GM18517 (cell line): Measurements from ENCODE around the gene TRIM44.
"Not testable (repeated sequence)": the region's sequence is repeated elsewhere in the genome, so short reads cannot be mapped to it uniquely, and the experiment has no call there.

Source experiments
- ATAC-seq: cut with Tn5 transposase; IDR thresholded peaks from one replicate; pipeline ENCODE4 v1.9.1; 2021; ENCODE audit warnings: mild to moderate bottlenecking, moderate library complexity; ENCODE audit not compliant: unreplicated experiment

TRIM44 gene

GRCh38 chr11:35714882-35715627 is 52.5 kb downstream of the TRIM44 start:
- ATAC-seq: peak; percentile 97

- ATAC-seq: not testable (repeated sequence)
Measured at GRCh38 chr11:35715677-35716076, 53.1 kb downstream of the TRIM44 start.

- no peak for ATAC-seq
Measured at GRCh38 chr11:35717043-35717442, 54.5 kb downstream of the TRIM44 start.

- no peak for ATAC-seq
Measured at GRCh38 chr11:35717520-35717919, 54.9 kb downstream of the TRIM44 start.

- ATAC-seq: peak; percentile 58
Measured at GRCh38 chr11:35721651-35722282, 59.2 kb downstream of the TRIM44 start.

- ATAC-seq: no peak
Measured at GRCh38 chr11:35722641-35723040, 60.1 kb downstream of the TRIM44 start.

GRCh38 chr11:35723493-35723892 is 60.9 kb downstream of the TRIM44 start:
- no peak for ATAC-seq

GRCh38 chr11:35723913-35724312 is 61.3 kb downstream of the TRIM44 start:
- ATAC-seq: no peak

- no peak for ATAC-seq
Measured at GRCh38 chr11:35725885-35726284, 63.3 kb downstream of the TRIM44 start.

- ATAC-seq: no peak
Measured at GRCh38 chr11:35727140-35727539, 64.6 kb downstream of the TRIM44 start.

GRCh38 chr11:35730254-35730653 is 67.7 kb downstream of the TRIM44 start:
- ATAC-seq: no peak

GRCh38 chr11:35734669-35735410 is 72.3 kb downstream of the TRIM44 start:
- no peak for ATAC-seq

- ATAC-seq: no peak
Measured at GRCh38 chr11:35735411-35735810, 72.8 kb downstream of the TRIM44 start.

GRCh38 chr11:35735903-35736302 is 73.3 kb downstream of the TRIM44 start:
- ATAC-seq: no peak

- ATAC-seq: no peak
Measured at GRCh38 chr11:35736952-35737351, 74.4 kb downstream of the TRIM44 start.

- no peak for ATAC-seq
Measured at GRCh38 chr11:35740061-35740799, 77.7 kb downstream of the TRIM44 start.

GRCh38 chr11:35742707-35743454 is 80.3 kb downstream of the TRIM44 start:
- no peak for ATAC-seq

GRCh38 chr11:35746356-35747153 is 84.0 kb downstream of the TRIM44 start:
- ATAC-seq: no peak

- ATAC-seq: no peak
Measured at GRCh38 chr11:35747668-35748067, 85.1 kb downstream of the TRIM44 start.

- ATAC-seq: no peak
Measured at GRCh38 chr11:35748644-35749043, 86.1 kb downstream of the TRIM44 start.
